Endothelial cell of umbilical vein (primary cell): Measurements from ENCODE around the gene SNCB.

Experiments
- EZH2 ChIP-seq: IDR thresholded peaks from 2 replicates; pipeline ENCODE4 v1.6.1; 2012; ENCODE audit warnings: borderline replicate concordance, low read depth, mild to moderate bottlenecking, moderate library complexity, low read length, inconsistent platforms; ENCODE audit not compliant: severe bottlenecking
- JUN ChIP-seq: IDR thresholded peaks from 2 replicates; pipeline ENCODE4 v1.6.1; 2011; ENCODE audit warnings: borderline replicate concordance, low read depth; ENCODE audit not compliant: insufficient read length, insufficient read depth
- POLR2A ChIP-seq: IDR thresholded peaks from 2 replicates; pipeline ENCODE4 v1.6.1; 2012; ENCODE audit warnings: low read depth, mild to moderate bottlenecking, control low read depth, low read length
- POLR2AphosphoS5 ChIP-seq: IDR thresholded peaks from 2 replicates; pipeline ENCODE4 v1.6.1; 2012; ENCODE audit warnings: low read depth, mild to moderate bottlenecking, control low read depth, low read length, moderate library complexity; ENCODE audit not compliant: insufficient read depth
- TF ChIP-seq, protein P1 (sequence below), 2 donors: IDR thresholded peaks; 1 replicate in 1 of 2; 2 replicates in 1 of 2; pipeline ENCODE4 v1.5.1; 2011; ENCODE audit warnings: low read length in 2 of 2, mild to moderate bottlenecking in 2 of 2, moderate library complexity in 2 of 2, control low read depth in 1 of 2, inconsistent platforms in 1 of 2, low read depth in 1 of 2; ENCODE audit not compliant: insufficient read depth in 1 of 2; ENCODE audit errors: extremely low read depth in 1 of 2
- TF ChIP-seq, protein P2 (sequence below): IDR thresholded peaks from 2 replicates; pipeline ENCODE4 v1.6.1; 2011; ENCODE audit not compliant: insufficient read depth, insufficient read length

DNA sequence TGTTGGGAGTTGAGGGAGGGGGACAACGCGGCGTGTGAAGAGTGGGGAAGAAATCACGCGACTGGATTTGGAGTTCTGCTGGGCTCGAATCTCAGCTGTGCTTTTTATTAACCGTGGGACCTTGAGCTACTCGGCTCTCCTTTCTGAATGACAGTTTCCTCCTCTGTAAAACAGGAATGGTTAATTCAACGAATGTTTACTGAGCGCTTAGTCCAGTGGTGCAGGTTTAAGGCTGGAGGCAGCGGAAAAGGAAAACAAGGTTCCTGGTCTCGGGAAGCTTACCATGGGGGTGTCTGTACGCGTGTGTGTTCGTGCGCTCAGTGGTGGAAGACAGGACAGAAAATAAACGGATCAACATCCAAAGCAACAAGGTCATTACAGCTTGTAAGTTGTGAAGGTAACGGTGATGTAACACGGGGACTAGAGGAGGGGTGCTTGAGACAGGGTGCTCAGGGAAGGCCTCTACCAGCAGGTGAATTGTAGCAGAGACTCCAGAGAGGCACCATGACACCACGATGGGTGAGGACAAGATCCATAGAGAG lies 418 bp upstream of the SNCB start:
- TF ChIP-seq, protein P1, sequence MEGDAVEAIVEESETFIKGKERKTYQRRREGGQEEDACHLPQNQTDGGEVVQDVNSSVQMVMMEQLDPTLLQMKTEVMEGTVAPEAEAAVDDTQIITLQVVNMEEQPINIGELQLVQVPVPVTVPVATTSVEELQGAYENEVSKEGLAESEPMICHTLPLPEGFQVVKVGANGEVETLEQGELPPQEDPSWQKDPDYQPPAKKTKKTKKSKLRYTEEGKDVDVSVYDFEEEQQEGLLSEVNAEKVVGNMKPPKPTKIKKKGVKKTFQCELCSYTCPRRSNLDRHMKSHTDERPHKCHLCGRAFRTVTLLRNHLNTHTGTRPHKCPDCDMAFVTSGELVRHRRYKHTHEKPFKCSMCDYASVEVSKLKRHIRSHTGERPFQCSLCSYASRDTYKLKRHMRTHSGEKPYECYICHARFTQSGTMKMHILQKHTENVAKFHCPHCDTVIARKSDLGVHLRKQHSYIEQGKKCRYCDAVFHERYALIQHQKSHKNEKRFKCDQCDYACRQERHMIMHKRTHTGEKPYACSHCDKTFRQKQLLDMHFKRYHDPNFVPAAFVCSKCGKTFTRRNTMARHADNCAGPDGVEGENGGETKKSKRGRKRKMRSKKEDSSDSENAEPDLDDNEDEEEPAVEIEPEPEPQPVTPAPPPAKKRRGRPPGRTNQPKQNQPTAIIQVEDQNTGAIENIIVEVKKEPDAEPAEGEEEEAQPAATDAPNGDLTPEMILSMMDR (IDR thresholded peaks at IDR 0.05; ENCODE audit: extremely low read depth in 1 of 2, insufficient read depth in 1 of 2, low read depth in 1 of 2, low read length in 2 of 2), result no peak
- no peak for TF ChIP-seq POLR2A
- no peak for TF ChIP-seq POLR2AphosphoS5
- TF ChIP-seq EZH2, result no peak
- no peak for TF ChIP-seq JUN
- TF ChIP-seq, protein P2, sequence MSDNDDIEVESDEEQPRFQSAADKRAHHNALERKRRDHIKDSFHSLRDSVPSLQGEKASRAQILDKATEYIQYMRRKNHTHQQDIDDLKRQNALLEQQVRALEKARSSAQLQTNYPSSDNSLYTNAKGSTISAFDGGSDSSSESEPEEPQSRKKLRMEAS, result no peak
